Kidney (tissue), 14 donors: ENCODE data around the gene SH3BP5. TPM values are rescaled to one million over a fixed set of nuclear protein-coding genes. Genes with fewer than 3 reads are reported as not detected.

Experiments
- DNase-seq, 5 donors: peaks; one replicate each; pipeline ENCODE4 v3.0.0-alpha.2; 2013 to 2020
- FAIRE-seq: peaks from 2 replicates; lab custom pipeline; 2012; peaks lifted over from hg19 to GRCh38; lab: Jason Lieb, UNC
- H3K27ac ChIP-seq, 2 donors: one replicate each; pipeline ENCODE4 v1.7.0; 2013; ENCODE audit warnings: low read depth in 2 of 2, low read length in 2 of 2, inconsistent platforms in 1 of 2
- H3K27me3 ChIP-seq: one replicate; pipeline ENCODE4 v1.7.1; 2013; ENCODE audit warnings: low read length, inconsistent platforms; ENCODE audit not compliant: control insufficient read depth, insufficient read depth
- H3K36me3 ChIP-seq, 3 donors: one replicate each; pipeline versions ENCODE4 v1.7.0 to v1.7.1; 2013; ENCODE audit warnings: low read length in 3 of 3, control low read depth in 1 of 3, inconsistent platforms in 1 of 3; ENCODE audit not compliant: insufficient read depth in 3 of 3, control insufficient read depth in 2 of 3
- H3K4me1 ChIP-seq, 3 donors: one replicate each; pipeline versions ENCODE4 v1.7.0 to v1.7.1; 2013; ENCODE audit warnings: low read length in 3 of 3, inconsistent platforms in 1 of 3, low read depth in 1 of 3; ENCODE audit not compliant: control insufficient read depth in 2 of 3, insufficient read depth in 2 of 3
- H3K4me3 ChIP-seq, 3 donors: one replicate each; pipeline versions ENCODE4 v1.7.0 to v1.8.1; 2013; ENCODE audit warnings: low read length in 3 of 3, control low read depth in 1 of 3, inconsistent platforms in 1 of 3
- H3K9ac ChIP-seq, 3 donors: one replicate each; pipeline versions ENCODE4 v1.7.0 to v1.7.1; 2013; ENCODE audit warnings: low read length in 3 of 3, control low read depth in 1 of 3, inconsistent platforms in 1 of 3
- H3K9me3 ChIP-seq, 3 donors: one replicate each; pipeline versions ENCODE4 v1.7.0 to v1.7.1; 2013; ENCODE audit warnings: low read length in 3 of 3, control low read depth in 1 of 3, inconsistent platforms in 1 of 3; ENCODE audit not compliant: control insufficient read depth in 2 of 3, insufficient read depth in 1 of 3
- intact Hi-C: fragments of 100-400 bp; cut with DNase I; formaldehyde crosslinking; loops from one replicate; pipeline ENCODE4 v1.11.1; 2022
- polyA plus RNA-seq: library from polyadenylated mRNA; stranded (reverse); fragments of 350-450 nt; fragmentation: Illumina TruSeq; extraction: RNeasy Lipid Tissue Mini Kit (QIAGEN cat#74804); gene quantifications from one replicate; pipeline ENCODE4 v1.2.3, GENCODE V29; 2014; ENCODE audit warnings: low read depth, low replicate concordance; ENCODE audit not compliant: insufficient read depth
- total RNA-seq: library from RNA; stranded (reverse); fragmentation: NEBNext Ultra II Directional; extraction: Animal tissue kit (Norgen Biotek cat#: 25700); gene quantifications from one replicate; pipeline ENCODE4 v1.2.1, GENCODE V29; 2021
- TF ChIP-seq, protein P1 (sequence below): IDR thresholded peaks from 3 replicates; pipeline ENCODE4 v1.5.1; 2012; ENCODE audit warnings: mild to moderate bottlenecking, moderate library complexity, borderline replicate concordance; ENCODE audit not compliant: insufficient read depth; ENCODE audit errors: extremely low read depth
- donor health status: control.
- donor health status: control.
- donor health status: control.
- donor health status: control.
- donor health status: control.
- donor health status: DM: yes; HTN: yes; CAD: no.
- donor health status: Normal renal cell carcinoma (clear cell type).

The SH3BP5 gene
- total and polyA plus RNA-seq, 2 donors from 2014 or later = 39.1 to 109 TPM

GRCh38 chr3:15214758-15215157 is 117.6 kb downstream of the SH3BP5 start:
- Histone ChIP-seq H3K9me3 (no peaks in the 10 kb centered on the region), H3K36me3 (peaks cover 4 to 42% (median 23%) of the 10 kb centered on the region in 3 donors), H3K9ac (no peak overlapping the region), H3K4me3 (no peak overlapping the region), H3K27ac (no peak overlapping the region), H3K27me3 (no peaks in the 10 kb centered on the region), H3K4me1 (no peaks in the 10 kb centered on the region)
- intact Hi-C loops = no loop called here
- TF ChIP-seq, protein P1, sequence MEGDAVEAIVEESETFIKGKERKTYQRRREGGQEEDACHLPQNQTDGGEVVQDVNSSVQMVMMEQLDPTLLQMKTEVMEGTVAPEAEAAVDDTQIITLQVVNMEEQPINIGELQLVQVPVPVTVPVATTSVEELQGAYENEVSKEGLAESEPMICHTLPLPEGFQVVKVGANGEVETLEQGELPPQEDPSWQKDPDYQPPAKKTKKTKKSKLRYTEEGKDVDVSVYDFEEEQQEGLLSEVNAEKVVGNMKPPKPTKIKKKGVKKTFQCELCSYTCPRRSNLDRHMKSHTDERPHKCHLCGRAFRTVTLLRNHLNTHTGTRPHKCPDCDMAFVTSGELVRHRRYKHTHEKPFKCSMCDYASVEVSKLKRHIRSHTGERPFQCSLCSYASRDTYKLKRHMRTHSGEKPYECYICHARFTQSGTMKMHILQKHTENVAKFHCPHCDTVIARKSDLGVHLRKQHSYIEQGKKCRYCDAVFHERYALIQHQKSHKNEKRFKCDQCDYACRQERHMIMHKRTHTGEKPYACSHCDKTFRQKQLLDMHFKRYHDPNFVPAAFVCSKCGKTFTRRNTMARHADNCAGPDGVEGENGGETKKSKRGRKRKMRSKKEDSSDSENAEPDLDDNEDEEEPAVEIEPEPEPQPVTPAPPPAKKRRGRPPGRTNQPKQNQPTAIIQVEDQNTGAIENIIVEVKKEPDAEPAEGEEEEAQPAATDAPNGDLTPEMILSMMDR = no peak
- no peak for FAIRE-seq
- DNase-seq = no peak

- H3K4me1 ChIP-seq = peaks cover 0 to 5% (median 0%) of the 10 kb centered on the region in 3 donors
- intact Hi-C loops = no loop called here
- DNase-seq = no peak
- no peak overlapping the region for H3K4me3 ChIP-seq
- no peak for FAIRE-seq
- H3K27ac ChIP-seq = no peak overlapping the region
- no peak overlapping the region for H3K9ac ChIP-seq
- no peaks in the 10 kb centered on the region for H3K9me3 ChIP-seq
- H3K27me3 ChIP-seq = no peaks in the 10 kb centered on the region
- H3K36me3 ChIP-seq = peaks cover 4 to 18% (median 7%) of the 10 kb centered on the region in 3 donors
- TF ChIP-seq, protein P1 = no peak
Observed at GRCh38 chr3:15211937-15212336, 120.4 kb downstream of the SH3BP5 start.

DNA sequence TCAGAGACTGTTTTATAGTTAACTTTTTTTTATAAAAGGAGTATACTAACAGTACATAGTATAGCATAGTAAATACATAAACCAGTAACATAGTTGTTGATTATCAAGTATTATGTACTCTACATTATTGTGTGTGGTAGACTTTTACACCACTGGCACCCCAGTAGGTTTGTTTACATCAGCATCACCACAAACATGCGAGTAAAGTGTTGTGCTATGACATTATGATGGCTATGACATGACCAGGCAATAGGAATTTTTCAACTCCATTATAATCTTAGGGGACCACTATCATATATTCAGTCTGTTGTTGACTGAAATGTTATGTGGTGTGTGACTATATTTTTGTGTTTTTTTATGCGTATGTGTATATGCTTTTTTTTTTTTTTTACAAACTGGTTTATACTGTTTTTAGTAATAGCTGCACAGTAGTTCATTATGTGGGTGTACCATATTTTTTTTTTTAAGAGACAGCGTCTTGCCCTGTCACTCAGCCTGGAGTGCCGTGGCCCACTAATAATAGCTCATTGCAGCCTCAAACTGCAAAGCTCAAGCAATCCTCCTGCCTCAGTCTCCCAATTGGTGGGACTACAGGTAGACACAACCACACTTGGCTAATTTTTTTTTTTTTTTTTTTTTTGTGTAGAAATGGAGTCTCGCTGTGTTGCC is 124.4 kb downstream of the SH3BP5 start:
- peak overlapping the region; percentile 7 to 98 (median 29) for H3K9ac ChIP-seq
- FAIRE-seq (no peak), DNase-seq (no peak)
- no peak overlapping the region for H3K27ac ChIP-seq
- TF ChIP-seq, protein P1 = no peak
- H3K4me1 ChIP-seq = peaks cover 0 to 5% (median 2%) of the 10 kb centered on the region in 3 donors
- peaks cover 4 to 13% (median 4%) of the 10 kb centered on the region in 3 donors for H3K36me3 ChIP-seq
- intact Hi-C loops = no loop called here
- no peaks in the 10 kb centered on the region for H3K9me3 ChIP-seq
- peak overlapping the region in 2 of 3 donors; percentile 89 to 95 for H3K4me3 ChIP-seq
- no peaks in the 10 kb centered on the region for H3K27me3 ChIP-seq
